PFSK-1 (cell line): Measurements from ENCODE around the gene ELF2.

Experiments
- FOXP2 ChIP-seq: optimal IDR thresholded peaks from 2 replicates; pipeline ENCODE3; 2011; ENCODE audit warnings: borderline replicate concordance, control low read depth, inconsistent platforms; ENCODE audit not compliant: insufficient read depth; ENCODE audit errors: extremely low read length, extremely low read depth
- POLR2AphosphoS5 ChIP-seq: IDR thresholded peaks from 2 replicates; pipeline ENCODE4 v1.6.1; 2012; ENCODE audit warnings: low read depth, mild to moderate bottlenecking, control low read depth, low read length, moderate library complexity
- SIN3A ChIP-seq: IDR thresholded peaks from 2 replicates; pipeline ENCODE4 v1.6.1; 2012; ENCODE audit warnings: mild to moderate bottlenecking, low read length, moderate library complexity, borderline replicate concordance; ENCODE audit not compliant: insufficient read depth
- TAF1 ChIP-seq: IDR thresholded peaks from 2 replicates; pipeline ENCODE4 v1.6.1; 2012; ENCODE audit warnings: low read length, control low read depth, borderline replicate concordance; ENCODE audit not compliant: insufficient read depth
- TF ChIP-seq, protein P1 (sequence below), 2 experiments: IDR thresholded peaks; 2 replicates each; pipeline versions ENCODE4 v1.6.1 to v1.8.0; 2011 to 2012; ENCODE audit warnings: low read depth in 2 of 2, low read length in 2 of 2, control low read depth in 1 of 2, inconsistent platforms in 1 of 2, mild to moderate bottlenecking in 1 of 2, moderate library complexity in 1 of 2; ENCODE audit not compliant: insufficient read depth in 1 of 2

DNA sequence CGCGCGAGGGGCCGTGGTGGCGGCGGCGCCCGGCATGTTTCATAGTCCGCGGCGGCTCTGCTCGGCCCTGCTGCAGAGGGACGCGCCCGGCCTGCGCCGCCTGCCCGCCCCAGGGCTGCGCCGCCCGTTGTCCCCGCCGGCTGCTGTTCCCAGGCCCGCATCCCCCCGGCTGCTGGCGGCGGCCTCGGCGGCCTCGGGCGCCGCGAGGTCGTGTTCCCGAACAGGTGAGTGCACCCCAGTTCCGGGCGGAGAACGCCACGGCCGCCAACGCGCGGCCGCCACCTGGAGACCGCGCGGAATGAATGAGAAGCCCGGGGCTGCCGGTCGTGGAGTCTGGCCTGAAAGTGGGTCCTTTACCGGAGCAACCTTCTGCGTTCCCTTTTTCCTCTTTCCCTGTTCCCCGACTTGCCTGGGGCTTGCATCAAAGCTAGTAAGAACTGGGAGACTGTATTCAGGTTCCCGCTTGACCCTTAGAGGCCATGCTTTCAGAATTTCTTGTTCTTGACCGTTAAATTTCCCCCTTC, 161.0 kb downstream of the ELF2 start:
- TF ChIP-seq POLR2AphosphoS5 (no peak), SIN3A (no peak; the same call in 1 of the 2 replicates), TAF1 (no peak), FOXP2 (no peak)
- TF ChIP-seq, protein P1, sequence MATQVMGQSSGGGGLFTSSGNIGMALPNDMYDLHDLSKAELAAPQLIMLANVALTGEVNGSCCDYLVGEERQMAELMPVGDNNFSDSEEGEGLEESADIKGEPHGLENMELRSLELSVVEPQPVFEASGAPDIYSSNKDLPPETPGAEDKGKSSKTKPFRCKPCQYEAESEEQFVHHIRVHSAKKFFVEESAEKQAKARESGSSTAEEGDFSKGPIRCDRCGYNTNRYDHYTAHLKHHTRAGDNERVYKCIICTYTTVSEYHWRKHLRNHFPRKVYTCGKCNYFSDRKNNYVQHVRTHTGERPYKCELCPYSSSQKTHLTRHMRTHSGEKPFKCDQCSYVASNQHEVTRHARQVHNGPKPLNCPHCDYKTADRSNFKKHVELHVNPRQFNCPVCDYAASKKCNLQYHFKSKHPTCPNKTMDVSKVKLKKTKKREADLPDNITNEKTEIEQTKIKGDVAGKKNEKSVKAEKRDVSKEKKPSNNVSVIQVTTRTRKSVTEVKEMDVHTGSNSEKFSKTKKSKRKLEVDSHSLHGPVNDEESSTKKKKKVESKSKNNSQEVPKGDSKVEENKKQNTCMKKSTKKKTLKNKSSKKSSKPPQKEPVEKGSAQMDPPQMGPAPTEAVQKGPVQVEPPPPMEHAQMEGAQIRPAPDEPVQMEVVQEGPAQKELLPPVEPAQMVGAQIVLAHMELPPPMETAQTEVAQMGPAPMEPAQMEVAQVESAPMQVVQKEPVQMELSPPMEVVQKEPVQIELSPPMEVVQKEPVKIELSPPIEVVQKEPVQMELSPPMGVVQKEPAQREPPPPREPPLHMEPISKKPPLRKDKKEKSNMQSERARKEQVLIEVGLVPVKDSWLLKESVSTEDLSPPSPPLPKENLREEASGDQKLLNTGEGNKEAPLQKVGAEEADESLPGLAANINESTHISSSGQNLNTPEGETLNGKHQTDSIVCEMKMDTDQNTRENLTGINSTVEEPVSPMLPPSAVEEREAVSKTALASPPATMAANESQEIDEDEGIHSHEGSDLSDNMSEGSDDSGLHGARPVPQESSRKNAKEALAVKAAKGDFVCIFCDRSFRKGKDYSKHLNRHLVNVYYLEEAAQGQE (IDR thresholded peaks at IDR 0.05; ENCODE audit: insufficient read depth in 1 of 2, low read depth in 2 of 2, low read length in 2 of 2) = no peak
